SJSA1 (cell line): Measurements from ENCODE around the gene PLCG1. TPM values are rescaled to one million over a fixed set of nuclear protein-coding genes. Genes with fewer than 3 reads are reported as not detected.

Source experiments
- DNase-seq, 2 experiments: peaks; one replicate each; pipeline ENCODE4 v3.0.0-alpha.2; 2015 to 2020; ENCODE audit warnings: low spot score in 2 of 2, low read depth in 1 of 2
- H3K27ac ChIP-seq: fragments of 250-450 bp; sonication (Bioruptor Pico); 2 replicates; pipeline ENCODE4 v1.5.1; 2020; ENCODE audit warnings: mild to moderate bottlenecking, moderate library complexity
- H3K27me3 ChIP-seq: fragments of 250-450 bp; sonication (Bioruptor Pico); replicated peaks from 2 replicates; pipeline ENCODE4 v1.5.1; 2020; ENCODE audit warnings: mild to moderate bottlenecking, moderate library complexity
- H3K36me3 ChIP-seq: fragments of 250-450 bp; sonication (Bioruptor Pico); 2 replicates; pipeline ENCODE4 v1.5.1; 2020; ENCODE audit warnings: mild to moderate bottlenecking
- H3K4me1 ChIP-seq: fragments of 250-450 bp; sonication (Bioruptor Pico); replicated peaks from 2 replicates; pipeline ENCODE4 v1.6.1; 2021; ENCODE audit warnings: mild to moderate bottlenecking
- H3K4me3 ChIP-seq: fragments of 250-450 bp; sonication (Bioruptor Pico); 2 replicates; pipeline ENCODE4 v1.5.1; 2020; ENCODE audit warnings: mild to moderate bottlenecking
- H3K9me3 ChIP-seq: fragments of 250-450 bp; sonication (Bioruptor Pico); replicated peaks from 2 replicates; pipeline ENCODE4 v1.5.1; 2020; ENCODE audit warnings: mild to moderate bottlenecking
- total RNA-seq: library from RNA; depleted of rRNA; stranded (reverse); fragments of >200 nt; shearing (Covaris generic); gene quantifications from 2 replicates; pipeline ENCODE4 v1.2.3, GENCODE V29; 2014

The PLCG1 gene
- total RNA-seq, 1 experiment from 2014 or later = 69.1 TPM

DNA sequence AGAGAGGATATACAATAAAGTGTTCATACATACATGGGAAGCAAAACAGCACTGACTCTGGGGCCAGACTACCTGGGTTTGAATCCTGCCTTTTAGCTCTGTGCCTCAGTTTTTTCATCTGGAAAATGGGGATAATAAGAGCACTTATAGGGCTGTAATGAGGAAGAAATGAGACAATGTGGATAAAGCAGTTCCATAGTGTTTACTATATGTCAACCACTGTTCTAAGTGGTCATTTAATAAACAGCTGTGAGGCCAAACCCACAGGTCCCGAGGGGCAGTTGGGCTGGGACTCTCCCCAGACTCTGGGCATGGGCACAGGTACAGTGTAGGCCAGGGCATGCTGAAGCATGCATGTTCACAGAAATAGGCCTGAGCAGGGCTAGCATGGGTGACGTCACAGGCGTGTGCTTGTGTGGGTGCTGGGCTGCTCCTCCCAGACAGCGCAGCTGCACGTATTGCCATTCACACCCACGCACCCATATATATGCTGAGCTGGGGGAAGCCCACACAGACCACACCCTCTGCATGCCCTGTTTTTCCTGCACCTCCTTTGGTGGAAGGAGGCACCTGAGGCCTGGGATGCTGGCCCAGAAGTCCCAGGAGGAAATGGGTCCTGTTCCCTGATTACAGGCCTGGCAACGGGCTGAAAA is 3.5 kb upstream of the PLCG1 start:
- H3K36me3 ChIP-seq = peaks cover 16% of the 10 kb centered on the region
- no peak for DNase-seq
- no peak overlapping the region for H3K27ac ChIP-seq
- peaks cover 16% of the 10 kb centered on the region for H3K4me1 ChIP-seq
- no peaks in the 10 kb centered on the region for H3K27me3 ChIP-seq
- H3K4me3 ChIP-seq = no peak overlapping the region
- peaks cover 7% of the 10 kb centered on the region for H3K9me3 ChIP-seq

- Histone ChIP-seq H3K27ac (no peak overlapping the region), H3K27me3 (no peaks in the 10 kb centered on the region), H3K4me3 (no peak overlapping the region), H3K9me3 (peaks cover 7% of the 10 kb centered on the region), H3K36me3 (peaks cover 24% of the 10 kb centered on the region), H3K4me1 (peaks cover 21% of the 10 kb centered on the region)
- no peak for DNase-seq
These were observed 2.8 kb upstream of the PLCG1 start for GRCh38 chr20:41134362-41135186.

- Histone ChIP-seq H3K4me3 (no peak overlapping the region), H3K9me3 (peaks cover 7% of the 10 kb centered on the region), H3K27me3 (no peaks in the 10 kb centered on the region), H3K27ac (no peak overlapping the region), H3K4me1 (peaks cover 21% of the 10 kb centered on the region), H3K36me3 (peaks cover 29% of the 10 kb centered on the region)
- DNase-seq = peak in 1 of 2 experiments; percentile 28
These were observed 2.0 kb upstream of the PLCG1 start for GRCh38 chr20:41135187-41135887.

- no peak for DNase-seq
- H3K27ac ChIP-seq = no peak overlapping the region
- H3K4me1 ChIP-seq = peaks cover 25% of the 10 kb centered on the region
- H3K36me3 ChIP-seq = peaks cover 33% of the 10 kb centered on the region
- peaks cover 7% of the 10 kb centered on the region for H3K9me3 ChIP-seq
- peak overlapping the region; percentile 100 for H3K4me3 ChIP-seq
- no peaks in the 10 kb centered on the region for H3K27me3 ChIP-seq
These were observed 1.3 kb upstream of the PLCG1 start for GRCh38 chr20:41135888-41136679.

- Histone ChIP-seq H3K27ac (peak overlapping the region; percentile 96), H3K4me1 (peaks cover 32% of the 10 kb centered on the region), H3K9me3 (peaks cover 7% of the 10 kb centered on the region), H3K4me3 (peak overlapping the region; percentile 100), H3K27me3 (no peaks in the 10 kb centered on the region), H3K36me3 (peaks cover 43% of the 10 kb centered on the region)
- peak; percentile 85 for DNase-seq
These were observed 501 bp downstream of the PLCG1 start for GRCh38 chr20:41137614-41138474.

DNA sequence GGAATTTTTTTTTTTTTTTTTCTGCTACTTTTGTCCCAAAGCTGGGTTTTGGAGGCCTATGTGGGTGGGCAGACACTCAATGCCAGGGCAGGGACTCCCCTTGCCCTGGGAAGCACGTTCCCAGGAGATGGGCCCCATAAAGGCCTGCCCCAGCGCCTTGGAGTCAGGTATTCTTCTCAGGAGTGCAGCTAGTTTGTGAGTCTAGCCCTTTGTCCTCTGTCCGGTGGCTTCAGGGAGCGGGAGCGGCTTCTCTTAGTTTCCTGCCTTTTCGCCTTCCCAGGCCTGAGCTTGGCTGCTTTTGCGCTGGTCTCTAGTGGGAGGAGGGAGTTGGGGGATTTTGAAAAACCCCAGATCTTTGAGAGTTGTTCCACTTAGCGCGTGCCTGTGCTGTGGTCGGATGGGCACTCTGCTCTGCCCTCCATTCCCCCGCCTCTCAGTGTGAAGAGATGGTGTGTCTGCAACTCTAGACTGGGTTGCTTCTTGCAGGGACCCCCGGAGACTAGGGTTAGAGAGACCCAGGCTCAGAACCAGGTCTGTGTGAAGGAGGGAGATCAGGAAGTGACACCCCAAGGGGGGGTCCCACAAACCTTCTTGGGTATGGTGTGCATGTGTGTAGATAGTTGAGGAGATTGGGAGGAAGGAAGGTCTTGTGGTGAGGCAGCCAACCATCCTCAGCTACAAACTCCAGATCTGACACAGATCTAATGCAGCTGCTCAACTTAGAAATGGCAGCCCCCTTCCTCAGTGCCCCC is 1.3 kb downstream of the PLCG1 start:
- Histone ChIP-seq H3K27ac (peak overlapping the region; percentile 96; the same call in 1 of the 2 replicates), H3K4me1 (peaks cover 32% of the 10 kb centered on the region), H3K27me3 (no peaks in the 10 kb centered on the region), H3K36me3 (peaks cover 43% of the 10 kb centered on the region), H3K4me3 (peak overlapping the region; percentile 100), H3K9me3 (peaks cover 7% of the 10 kb centered on the region)
- DNase-seq = no peak

- Histone ChIP-seq H3K27ac (no peak overlapping the region), H3K4me1 (peaks cover 32% of the 10 kb centered on the region), H3K4me3 (no peak overlapping the region), H3K36me3 (peaks cover 50% of the 10 kb centered on the region), H3K27me3 (no peaks in the 10 kb centered on the region), H3K9me3 (peaks cover 7% of the 10 kb centered on the region)
- DNase-seq = no peak
These were observed 2.1 kb downstream of the PLCG1 start for GRCh38 chr20:41139227-41140093.

DNA sequence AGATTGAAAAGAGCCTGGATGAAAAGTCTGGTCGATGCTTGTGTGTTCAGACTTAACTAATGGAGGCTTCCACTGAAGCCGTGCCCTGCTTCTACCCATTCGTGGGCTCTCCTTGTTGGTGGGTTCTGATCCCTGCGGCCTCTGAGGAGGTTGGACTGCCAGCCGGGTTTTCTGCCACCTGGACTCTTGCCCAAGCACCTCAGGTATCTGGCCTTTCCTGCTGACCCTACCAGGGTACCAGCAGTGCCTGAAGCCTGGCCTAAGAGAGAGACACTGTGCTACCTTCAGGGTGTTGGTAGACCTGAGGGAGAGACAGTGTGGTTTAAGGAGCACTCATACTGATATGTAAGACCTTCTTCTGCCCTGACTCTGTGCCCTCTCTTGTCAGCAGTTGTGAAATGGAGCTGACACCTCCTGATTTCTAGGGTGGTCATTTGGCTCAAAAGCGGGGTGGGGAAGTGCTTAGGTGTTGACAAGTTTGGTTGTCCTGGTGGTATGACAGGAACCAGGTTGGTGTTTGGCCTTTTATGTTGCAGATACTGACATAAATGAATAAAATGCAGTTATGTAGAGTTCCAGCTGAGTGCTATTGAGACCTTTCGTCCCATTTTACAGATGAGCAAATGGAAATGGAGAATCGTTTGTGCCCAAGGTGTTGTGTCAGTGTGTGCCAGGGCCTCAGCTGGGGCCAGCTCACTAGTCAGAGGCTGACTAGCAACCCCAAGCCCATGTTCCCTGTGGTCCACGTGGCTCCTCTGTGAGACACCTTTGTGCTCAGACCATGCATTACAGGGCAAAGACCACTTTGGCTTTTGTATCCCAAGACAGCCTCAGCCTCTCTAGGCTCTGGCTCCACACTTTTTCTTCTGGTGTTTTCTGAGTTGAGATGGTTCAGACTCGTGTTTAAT is 3.1 kb downstream of the PLCG1 start:
- Histone ChIP-seq H3K4me1 (peaks cover 32% of the 10 kb centered on the region), H3K36me3 (peaks cover 51% of the 10 kb centered on the region), H3K27me3 (no peaks in the 10 kb centered on the region), H3K9me3 (peaks cover 7% of the 10 kb centered on the region), H3K4me3 (no peak overlapping the region), H3K27ac (no peak overlapping the region)
- DNase-seq = no peak

DNA sequence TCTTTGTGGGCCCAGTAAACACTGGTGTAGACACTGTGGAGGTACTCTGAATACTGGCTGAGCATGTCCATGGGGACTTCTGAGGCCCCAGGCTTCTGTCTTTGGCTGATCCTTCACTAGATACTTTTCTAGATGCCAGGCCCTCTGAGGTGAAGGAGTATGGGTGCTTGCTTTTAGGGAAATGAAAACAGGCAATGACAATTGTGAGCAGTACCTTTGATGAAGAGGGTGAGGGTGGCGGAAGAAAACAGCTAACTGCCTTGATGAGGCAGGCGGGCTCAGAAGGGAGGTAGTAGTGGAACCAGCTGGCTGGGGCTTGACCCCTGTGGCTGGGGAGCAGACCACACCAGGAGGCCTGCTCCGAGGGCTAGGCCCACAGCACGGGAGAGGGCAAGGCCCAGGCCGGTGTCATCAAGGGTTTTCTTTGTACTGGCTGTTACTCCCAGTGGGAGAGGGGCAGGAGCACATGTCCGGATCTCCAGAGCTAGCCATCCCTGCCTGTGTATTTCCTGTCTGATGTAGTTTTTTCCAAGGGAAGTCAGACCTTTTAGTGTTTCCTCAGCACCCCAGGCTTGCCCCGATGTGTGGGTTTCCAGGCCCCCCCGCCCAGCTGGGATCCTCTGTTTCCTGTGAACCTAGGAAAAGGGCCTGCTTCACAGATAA is 3.9 kb downstream of the PLCG1 start:
- peaks cover 51% of the 10 kb centered on the region for H3K36me3 ChIP-seq
- DNase-seq = no peak
- H3K9me3 ChIP-seq = peaks cover 7% of the 10 kb centered on the region
- H3K4me3 ChIP-seq = no peak overlapping the region
- no peaks in the 10 kb centered on the region for H3K27me3 ChIP-seq
- H3K27ac ChIP-seq = no peak overlapping the region
- peaks cover 29% of the 10 kb centered on the region for H3K4me1 ChIP-seq

DNA sequence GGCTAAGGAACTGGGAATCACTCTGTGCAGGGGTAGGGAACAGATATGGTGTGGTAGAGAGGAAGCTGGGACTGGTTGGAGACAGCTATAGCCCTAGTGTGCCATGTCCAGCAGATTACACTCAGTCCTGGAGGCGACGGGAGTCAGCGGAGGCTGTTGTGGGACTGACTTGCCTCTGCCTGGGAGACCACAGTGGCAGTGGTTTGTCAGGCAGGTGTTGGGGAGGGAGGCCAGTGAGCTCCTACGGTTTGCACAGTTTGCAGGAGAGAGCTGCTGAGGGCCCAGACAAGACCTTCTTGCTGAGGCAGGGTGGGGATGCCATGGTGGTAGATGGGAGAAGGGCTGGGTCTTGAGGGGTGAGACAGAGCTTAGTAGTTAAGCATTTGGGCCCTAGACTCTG is 4.9 kb downstream of the PLCG1 start:
- DNase-seq = no peak
- Histone ChIP-seq H3K27me3 (no peaks in the 10 kb centered on the region), H3K27ac (no peak overlapping the region), H3K9me3 (peaks cover 3% of the 10 kb centered on the region; the same call in 1 of the 2 replicates), H3K36me3 (peaks cover 50% of the 10 kb centered on the region), H3K4me1 (peaks cover 21% of the 10 kb centered on the region), H3K4me3 (no peak overlapping the region)
